ENCODE measurements around the gene CAPN11.
"Not testable (repeated sequence)": the region's sequence is repeated elsewhere in the genome, so short reads cannot be mapped to it uniquely, and the experiment has no call there.

The CAPN11 gene

DNA sequence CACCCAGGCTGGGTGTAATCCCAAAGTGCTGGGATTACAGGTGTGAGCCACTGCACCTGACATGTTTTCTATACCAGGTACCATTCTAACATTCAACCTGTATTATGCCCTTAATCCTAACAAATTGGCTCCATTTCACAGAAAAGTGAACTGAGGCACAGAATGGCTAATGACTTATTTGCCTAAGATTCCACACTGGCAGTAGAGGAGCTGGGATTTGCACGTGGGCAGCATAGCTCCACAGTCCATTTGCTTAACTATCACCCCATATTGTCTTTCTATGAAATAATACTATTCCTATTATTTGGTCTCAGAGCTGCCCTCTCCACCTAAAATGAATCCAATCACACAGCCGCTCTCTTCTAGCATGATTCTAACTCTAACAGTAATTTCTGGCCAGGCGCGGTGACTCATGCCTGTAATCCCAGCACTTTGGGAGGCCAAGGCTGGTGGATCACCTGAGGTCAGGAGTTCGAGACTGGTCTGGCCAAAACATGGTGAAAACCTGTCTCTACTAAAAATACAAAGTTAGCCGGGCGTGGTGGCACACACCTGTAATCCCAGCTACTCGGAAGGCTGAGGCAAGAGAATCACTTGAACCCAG is 34.8 kb downstream of the CAPN11 start:
- Histone ChIP-seq H3K79me2 (ENCODE audit: control insufficient read depth, insufficient read depth, low read length, poor library complexity) (no peaks in the 10 kb centered on the region), H3K9ac (ENCODE audit: low read length) (no peak overlapping the region), H3K23ac (ENCODE audit: low read length) (no peak overlapping the region), H2BK12ac (ENCODE audit: low read length) (no peak overlapping the region), H3K27me3 (ENCODE audit: insufficient read depth, low read length) (no peaks in the 10 kb centered on the region), H4K12ac (ENCODE audit: low read depth, low read length) (no peak overlapping the region), H2BK5ac (ENCODE audit: low read depth, low read length, poor library complexity) (no peak overlapping the region), H3K79me1 (ENCODE audit: low read length) (no peaks in the 10 kb centered on the region), H3K18ac (ENCODE audit: low read length) (no peak overlapping the region), H2BK120ac (ENCODE audit: insufficient read depth, low read length, poor library complexity) (no peak overlapping the region), H3K36me3 (ENCODE audit: control insufficient read depth in 1 of 2, insufficient read depth in 2 of 2, low read length in 2 of 2) (no peaks in the 10 kb centered on the region), H3K4me2 (ENCODE audit: low read length) (no peak overlapping the region), H4K91ac (ENCODE audit: low read depth, low read length) (no peak overlapping the region), H2AK5ac (ENCODE audit: low read length) (no peak overlapping the region), H3K4me1 (ENCODE audit: control insufficient read depth in 1 of 2, insufficient read depth in 2 of 2, low read length in 2 of 2) (peaks cover 6 to 7% of the 10 kb centered on the region in 2 experiments), H3K4ac (ENCODE audit: low read depth, low read length) (no peak overlapping the region), H3K14ac (ENCODE audit: low read length) (no peak overlapping the region), H4K8ac (ENCODE audit: low read depth, low read length) (no peak overlapping the region), H2AFZ (ENCODE audit: insufficient read depth, low read length, poor library complexity) (no peak overlapping the region), H3K27ac (ENCODE audit: low read depth, low read length) (no peak overlapping the region), H3K9me3 (ENCODE audit: insufficient read depth, low read depth, low read length) (no peaks in the 10 kb centered on the region), H3K4me3 (ENCODE audit: low read depth, low read length) (no peak overlapping the region)
- no peak for DNase-seq
- WGBS (ENCODE audit: extremely low coverage, insufficient coverage, insufficient read length): no CpG with 5 or more reads among the region's 8 CpGs

DNA sequence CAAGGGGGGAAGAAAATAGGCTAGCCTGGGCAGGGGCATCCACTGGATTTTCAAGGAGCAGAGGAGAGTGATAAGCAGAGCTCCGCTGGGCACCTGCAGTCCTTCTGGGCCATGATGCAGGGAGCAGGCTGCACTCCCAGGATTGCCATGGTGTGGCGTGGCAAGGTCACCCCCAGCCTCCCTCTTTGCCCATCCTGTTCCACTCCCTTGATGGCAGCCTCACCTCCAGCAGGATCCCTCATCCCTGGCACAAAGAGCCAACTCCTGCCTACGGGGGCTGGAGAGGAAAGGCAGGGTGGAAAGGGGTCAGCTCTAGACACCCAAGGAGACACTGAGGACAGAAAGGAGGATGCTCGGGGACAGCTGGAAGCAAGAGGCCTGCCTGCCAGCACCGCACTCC is 35.7 kb downstream of the CAPN11 start:
- H3K4me3 ChIP-seq (ENCODE audit: low read depth, low read length): peak overlapping the region; percentile 58
- H2BK5ac ChIP-seq (ENCODE audit: low read depth, low read length, poor library complexity): no peak overlapping the region
- no peaks in the 10 kb centered on the region for H3K36me3 ChIP-seq (ENCODE audit: control insufficient read depth in 1 of 2, insufficient read depth in 2 of 2, low read length in 2 of 2)

DNA sequence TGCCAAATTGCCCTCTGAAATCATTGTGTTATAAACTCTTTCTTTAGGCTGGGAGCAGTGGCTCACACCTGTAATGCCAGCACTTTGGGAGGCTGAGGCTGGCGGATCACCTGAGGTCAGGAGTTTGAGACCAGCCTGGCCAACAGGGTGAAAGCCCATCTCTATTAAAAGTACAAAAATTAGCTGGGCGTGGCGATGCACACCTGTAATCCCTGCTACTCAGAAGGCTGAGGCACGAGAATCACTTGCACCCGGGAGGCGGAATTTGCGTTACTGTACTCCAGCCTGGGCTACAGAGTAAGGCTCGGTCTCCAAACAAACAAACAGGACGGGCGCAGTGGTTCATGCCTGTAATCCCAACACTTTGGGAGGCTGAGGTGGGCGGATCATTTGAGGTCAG is 37.7 kb downstream of the CAPN11 start:
- not testable (repeated sequence) for H3K9ac ChIP-seq (ENCODE audit: low read length); H3K4ac ChIP-seq (ENCODE audit: low read depth, low read length); H3K4me2 ChIP-seq (ENCODE audit: low read length); H2AK5ac ChIP-seq (ENCODE audit: low read length); H3K18ac ChIP-seq (ENCODE audit: low read length); H4K91ac ChIP-seq (ENCODE audit: low read depth, low read length); H4K8ac ChIP-seq (ENCODE audit: low read depth, low read length); H3K23ac ChIP-seq (ENCODE audit: low read length); H2BK12ac ChIP-seq (ENCODE audit: low read length); H3K9me3 ChIP-seq (ENCODE audit: insufficient read depth, low read depth, low read length); H3K14ac ChIP-seq (ENCODE audit: low read length); H3K79me2 ChIP-seq (ENCODE audit: control insufficient read depth, insufficient read depth, low read length, poor library complexity); H4K12ac ChIP-seq (ENCODE audit: low read depth, low read length); H3K27ac ChIP-seq (ENCODE audit: low read depth, low read length); H2BK5ac ChIP-seq (ENCODE audit: low read depth, low read length, poor library complexity); H3K27me3 ChIP-seq (ENCODE audit: insufficient read depth, low read length); DNase-seq; H3K4me3 ChIP-seq (ENCODE audit: low read depth, low read length); H3K36me3 ChIP-seq (ENCODE audit: control insufficient read depth in 1 of 2, insufficient read depth in 2 of 2, low read length in 2 of 2); H2BK120ac ChIP-seq (ENCODE audit: insufficient read depth, low read length, poor library complexity); H2AFZ ChIP-seq (ENCODE audit: insufficient read depth, low read length, poor library complexity)
- no CpG with 5 or more reads among the region's 11 CpGs for WGBS (ENCODE audit: extremely low coverage, insufficient coverage, insufficient read length)
- Histone ChIP-seq H3K79me1 (ENCODE audit: low read length) (peaks cover 12% of the 10 kb centered on the region), H3K4me1 (ENCODE audit: control insufficient read depth in 1 of 2, insufficient read depth in 2 of 2, low read length in 2 of 2) (peaks cover 16 to 17% of the 10 kb centered on the region in 2 experiments)

More for the DNA sequence above, 35.7 kb downstream of the CAPN11 start:
- H4K91ac ChIP-seq (ENCODE audit: low read depth, low read length): peak overlapping the region; percentile 10
- H3K9ac ChIP-seq (ENCODE audit: low read length): no peak overlapping the region
- H3K27me3 ChIP-seq (ENCODE audit: insufficient read depth, low read length): no peaks in the 10 kb centered on the region
- no peak overlapping the region for H4K8ac ChIP-seq (ENCODE audit: low read depth, low read length)
- H3K79me2 ChIP-seq (ENCODE audit: control insufficient read depth, insufficient read depth, low read length, poor library complexity): no peaks in the 10 kb centered on the region
- peak overlapping the region; percentile 76 for H2AK5ac ChIP-seq (ENCODE audit: low read length)
- H3K4me2 ChIP-seq (ENCODE audit: low read length): no peak overlapping the region
- H3K27ac ChIP-seq (ENCODE audit: low read depth, low read length): no peak overlapping the region
- WGBS (ENCODE audit: extremely low coverage, insufficient coverage, insufficient read length): no CpG with 5 or more reads among the region's 5 CpGs
- H3K14ac ChIP-seq (ENCODE audit: low read length): no peak overlapping the region
- H2AFZ ChIP-seq (ENCODE audit: insufficient read depth, low read length, poor library complexity): no peak overlapping the region
- no peak overlapping the region for H3K23ac ChIP-seq (ENCODE audit: low read length)
- no peak overlapping the region for H2BK12ac ChIP-seq (ENCODE audit: low read length)
- no peaks in the 10 kb centered on the region for H3K9me3 ChIP-seq (ENCODE audit: insufficient read depth, low read depth, low read length)
- no peak for DNase-seq
- no peak overlapping the region for H2BK120ac ChIP-seq (ENCODE audit: insufficient read depth, low read length, poor library complexity)
- H3K4me1 ChIP-seq (ENCODE audit: control insufficient read depth in 1 of 2, insufficient read depth in 2 of 2, low read length in 2 of 2): peaks cover 6 to 7% of the 10 kb centered on the region in 2 experiments
- H3K4ac ChIP-seq (ENCODE audit: low read depth, low read length): no peak overlapping the region
- no peak overlapping the region for H4K12ac ChIP-seq (ENCODE audit: low read depth, low read length)
- H3K18ac ChIP-seq (ENCODE audit: low read length): no peak overlapping the region
- no peaks in the 10 kb centered on the region for H3K79me1 ChIP-seq (ENCODE audit: low read length)

GRCh38 chr6:44198684-44199083 is 40.1 kb downstream of the CAPN11 start:
- no CpG with 5 or more reads among the region's 3 CpGs for WGBS (ENCODE audit: extremely low coverage, insufficient coverage, insufficient read length)
- Histone ChIP-seq H2BK12ac (ENCODE audit: low read length) (no peak overlapping the region), H4K91ac (ENCODE audit: low read depth, low read length) (no peak overlapping the region), H3K4ac (ENCODE audit: low read depth, low read length) (no peak overlapping the region), H3K36me3 (ENCODE audit: control insufficient read depth in 1 of 2, insufficient read depth in 2 of 2, low read length in 2 of 2) (no peaks in the 10 kb centered on the region), H3K27ac (ENCODE audit: low read depth, low read length) (no peak overlapping the region), H4K8ac (ENCODE audit: low read depth, low read length) (no peak overlapping the region), H3K4me3 (ENCODE audit: low read depth, low read length) (no peak overlapping the region), H3K23ac (ENCODE audit: low read length) (no peak overlapping the region), H2BK120ac (ENCODE audit: insufficient read depth, low read length, poor library complexity) (no peak overlapping the region), H3K79me2 (ENCODE audit: control insufficient read depth, insufficient read depth, low read length, poor library complexity) (peaks cover 10% of the 10 kb centered on the region), H3K27me3 (ENCODE audit: insufficient read depth, low read length) (no peaks in the 10 kb centered on the region), H2AK5ac (ENCODE audit: low read length) (no peak overlapping the region), H3K4me2 (ENCODE audit: low read length) (no peak overlapping the region), H3K9me3 (ENCODE audit: insufficient read depth, low read depth, low read length) (no peaks in the 10 kb centered on the region), H3K9ac (ENCODE audit: low read length) (no peak overlapping the region), H2AFZ (ENCODE audit: insufficient read depth, low read length, poor library complexity) (no peak overlapping the region), H4K12ac (ENCODE audit: low read depth, low read length) (no peak overlapping the region), H3K14ac (ENCODE audit: low read length) (no peak overlapping the region), H2BK5ac (ENCODE audit: low read depth, low read length, poor library complexity) (no peak overlapping the region), H3K79me1 (ENCODE audit: low read length) (peaks cover 30% of the 10 kb centered on the region), H3K4me1 (ENCODE audit: control insufficient read depth in 1 of 2, insufficient read depth in 2 of 2, low read length in 2 of 2) (peaks cover 26 to 29% of the 10 kb centered on the region in 2 experiments), H3K18ac (ENCODE audit: low read length) (no peak overlapping the region)
- no peak for DNase-seq
